ENCODE measurements around the gene MYO18A.

DNA sequence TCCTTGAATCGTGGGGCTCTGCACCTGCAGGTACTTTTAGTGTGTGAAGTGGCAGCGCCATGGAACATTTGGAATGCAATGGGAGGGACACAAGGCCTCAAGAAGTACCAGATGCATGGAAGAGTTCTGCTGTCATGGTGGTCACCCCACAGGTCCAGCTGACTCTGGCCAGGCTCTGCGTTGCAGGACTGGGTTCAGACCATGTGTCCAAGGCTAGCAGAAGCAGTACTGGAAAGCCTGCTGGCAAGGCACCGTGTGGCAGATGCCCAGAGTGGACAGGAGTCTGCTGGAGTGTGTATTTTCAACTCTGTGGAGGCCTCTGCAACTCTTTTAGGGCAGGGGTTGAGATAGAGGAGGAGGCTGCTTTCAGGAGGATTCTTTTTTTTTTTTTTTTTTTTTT lies 135.2 kb downstream of the MYO18A start:
- TF ChIP-seq, protein P1, sequence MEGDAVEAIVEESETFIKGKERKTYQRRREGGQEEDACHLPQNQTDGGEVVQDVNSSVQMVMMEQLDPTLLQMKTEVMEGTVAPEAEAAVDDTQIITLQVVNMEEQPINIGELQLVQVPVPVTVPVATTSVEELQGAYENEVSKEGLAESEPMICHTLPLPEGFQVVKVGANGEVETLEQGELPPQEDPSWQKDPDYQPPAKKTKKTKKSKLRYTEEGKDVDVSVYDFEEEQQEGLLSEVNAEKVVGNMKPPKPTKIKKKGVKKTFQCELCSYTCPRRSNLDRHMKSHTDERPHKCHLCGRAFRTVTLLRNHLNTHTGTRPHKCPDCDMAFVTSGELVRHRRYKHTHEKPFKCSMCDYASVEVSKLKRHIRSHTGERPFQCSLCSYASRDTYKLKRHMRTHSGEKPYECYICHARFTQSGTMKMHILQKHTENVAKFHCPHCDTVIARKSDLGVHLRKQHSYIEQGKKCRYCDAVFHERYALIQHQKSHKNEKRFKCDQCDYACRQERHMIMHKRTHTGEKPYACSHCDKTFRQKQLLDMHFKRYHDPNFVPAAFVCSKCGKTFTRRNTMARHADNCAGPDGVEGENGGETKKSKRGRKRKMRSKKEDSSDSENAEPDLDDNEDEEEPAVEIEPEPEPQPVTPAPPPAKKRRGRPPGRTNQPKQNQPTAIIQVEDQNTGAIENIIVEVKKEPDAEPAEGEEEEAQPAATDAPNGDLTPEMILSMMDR (IDR thresholded peaks at IDR 0.05; ENCODE audit: insufficient read depth, low read depth, low read length): no peak
- no peak for TF ChIP-seq EZH2 (IDR thresholded peaks at IDR 0.05; ENCODE audit: insufficient read depth, low read length)
